Uterine smooth muscle cell (primary cell): Measurements from ENCODE around the gene PTCH2. TPM values are rescaled to one million over a fixed set of nuclear protein-coding genes. Genes with fewer than 3 reads are reported as not detected.

ENCODE experiments used
- total RNA-seq: library from RNA; depleted of rRNA; stranded (reverse); fragments of >200 nt; gene quantifications from 2 replicates; pipeline ENCODE4 v1.2.3, GENCODE V29; 2014

PTCH2 gene, protein sequence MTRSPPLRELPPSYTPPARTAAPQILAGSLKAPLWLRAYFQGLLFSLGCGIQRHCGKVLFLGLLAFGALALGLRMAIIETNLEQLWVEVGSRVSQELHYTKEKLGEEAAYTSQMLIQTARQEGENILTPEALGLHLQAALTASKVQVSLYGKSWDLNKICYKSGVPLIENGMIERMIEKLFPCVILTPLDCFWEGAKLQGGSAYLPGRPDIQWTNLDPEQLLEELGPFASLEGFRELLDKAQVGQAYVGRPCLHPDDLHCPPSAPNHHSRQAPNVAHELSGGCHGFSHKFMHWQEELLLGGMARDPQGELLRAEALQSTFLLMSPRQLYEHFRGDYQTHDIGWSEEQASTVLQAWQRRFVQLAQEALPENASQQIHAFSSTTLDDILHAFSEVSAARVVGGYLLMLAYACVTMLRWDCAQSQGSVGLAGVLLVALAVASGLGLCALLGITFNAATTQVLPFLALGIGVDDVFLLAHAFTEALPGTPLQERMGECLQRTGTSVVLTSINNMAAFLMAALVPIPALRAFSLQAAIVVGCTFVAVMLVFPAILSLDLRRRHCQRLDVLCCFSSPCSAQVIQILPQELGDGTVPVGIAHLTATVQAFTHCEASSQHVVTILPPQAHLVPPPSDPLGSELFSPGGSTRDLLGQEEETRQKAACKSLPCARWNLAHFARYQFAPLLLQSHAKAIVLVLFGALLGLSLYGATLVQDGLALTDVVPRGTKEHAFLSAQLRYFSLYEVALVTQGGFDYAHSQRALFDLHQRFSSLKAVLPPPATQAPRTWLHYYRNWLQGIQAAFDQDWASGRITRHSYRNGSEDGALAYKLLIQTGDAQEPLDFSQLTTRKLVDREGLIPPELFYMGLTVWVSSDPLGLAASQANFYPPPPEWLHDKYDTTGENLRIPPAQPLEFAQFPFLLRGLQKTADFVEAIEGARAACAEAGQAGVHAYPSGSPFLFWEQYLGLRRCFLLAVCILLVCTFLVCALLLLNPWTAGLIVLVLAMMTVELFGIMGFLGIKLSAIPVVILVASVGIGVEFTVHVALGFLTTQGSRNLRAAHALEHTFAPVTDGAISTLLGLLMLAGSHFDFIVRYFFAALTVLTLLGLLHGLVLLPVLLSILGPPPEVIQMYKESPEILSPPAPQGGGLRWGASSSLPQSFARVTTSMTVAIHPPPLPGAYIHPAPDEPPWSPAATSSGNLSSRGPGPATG
- 0.12 and 0.22 TPM in 2 replicates for total RNA-seq

DNA sequence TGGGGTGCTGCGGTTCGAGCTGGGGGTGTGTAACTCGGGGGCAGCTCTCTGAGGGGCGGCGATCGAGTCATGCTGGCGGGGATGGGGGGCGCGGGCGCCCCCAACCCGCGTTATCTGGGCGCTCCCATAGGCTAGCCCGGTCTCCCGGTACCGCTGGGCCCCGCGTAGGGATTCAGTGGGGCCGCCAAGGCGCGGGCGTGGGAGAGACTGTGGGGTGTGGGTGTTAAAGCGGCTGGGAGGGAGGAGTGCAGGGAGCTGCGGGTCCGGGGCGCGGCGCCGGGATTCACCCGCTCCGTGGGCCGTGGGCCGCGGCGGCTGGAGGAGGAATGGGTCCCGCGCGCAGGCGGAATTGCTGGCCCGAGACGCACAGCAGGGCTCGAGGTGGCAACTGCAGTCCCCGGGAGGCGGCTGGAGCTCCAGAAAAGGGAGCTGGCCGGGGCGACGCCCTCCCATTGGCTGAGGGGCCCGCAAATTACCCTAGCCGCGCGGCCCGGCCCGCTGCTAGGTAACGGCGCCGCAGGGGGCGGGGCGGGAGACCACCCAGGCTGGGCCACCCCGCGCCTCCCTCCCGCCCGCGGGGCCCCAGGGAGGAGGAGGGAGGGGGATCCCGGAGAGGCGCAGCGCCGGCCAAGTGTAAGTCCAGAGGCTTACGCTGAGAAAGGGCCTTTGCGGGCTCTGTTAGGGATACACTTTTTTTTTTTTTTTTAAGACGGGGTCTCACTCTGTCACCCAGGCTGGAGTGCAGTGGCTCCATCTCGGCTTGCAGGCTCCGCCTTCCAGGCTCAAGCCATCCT lies at the start of gene PTCH2:
Gene PTCH2 (minus strand): TSS at position 392 of the 794 bp plus-strand sequence. CDS start 321 bp downstream, at position 71.

DNA sequence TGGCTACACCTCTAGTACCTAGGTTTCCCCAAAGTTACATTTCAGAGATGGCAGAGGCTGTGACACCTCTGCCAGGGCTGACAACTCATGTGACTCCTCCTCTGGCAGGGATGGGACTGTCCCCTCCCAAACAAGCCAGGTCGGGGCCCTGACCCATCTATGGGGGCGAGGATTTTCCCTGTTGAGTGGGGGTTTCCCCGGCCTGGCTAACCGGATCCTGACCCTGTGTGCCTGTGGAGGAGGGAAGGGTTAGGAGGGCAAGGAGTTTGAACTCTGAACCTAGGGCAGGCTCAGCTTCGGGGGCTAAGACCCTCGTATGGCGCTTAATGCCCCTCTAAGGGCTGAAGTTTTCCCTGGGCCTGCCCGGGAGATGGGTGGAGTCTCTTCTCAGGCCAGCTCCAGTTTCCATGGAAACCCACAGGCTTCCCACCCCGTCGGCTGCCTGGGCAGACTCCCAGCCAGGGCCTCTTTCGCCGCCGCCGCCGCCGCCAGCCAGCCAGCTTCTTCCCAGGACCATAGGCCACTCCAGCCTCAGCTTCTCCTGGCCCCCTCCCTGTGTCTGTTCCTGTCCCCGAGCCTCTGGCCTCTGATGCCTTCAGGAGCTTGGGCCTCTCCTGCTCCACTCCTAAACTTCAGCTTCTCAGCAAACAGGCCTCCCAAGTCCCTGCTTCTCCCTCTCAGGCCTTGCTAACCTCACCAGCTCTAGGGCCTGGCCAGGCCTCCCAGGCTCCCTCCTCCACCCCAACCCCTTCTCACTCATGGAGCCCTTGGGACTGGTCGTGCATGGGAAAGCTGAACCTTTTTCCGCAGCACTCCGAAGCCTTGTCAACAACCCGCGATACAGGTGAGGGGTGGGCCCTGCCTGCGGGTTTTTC lies 34.8 kb downstream of the PTCH2 start, which contains the start of gene BTBD19:
Gene BTBD19 (plus strand): TSS at position 461 of the 875 bp plus-strand sequence. CDS start 298 bp downstream, at position 759.

DNA sequence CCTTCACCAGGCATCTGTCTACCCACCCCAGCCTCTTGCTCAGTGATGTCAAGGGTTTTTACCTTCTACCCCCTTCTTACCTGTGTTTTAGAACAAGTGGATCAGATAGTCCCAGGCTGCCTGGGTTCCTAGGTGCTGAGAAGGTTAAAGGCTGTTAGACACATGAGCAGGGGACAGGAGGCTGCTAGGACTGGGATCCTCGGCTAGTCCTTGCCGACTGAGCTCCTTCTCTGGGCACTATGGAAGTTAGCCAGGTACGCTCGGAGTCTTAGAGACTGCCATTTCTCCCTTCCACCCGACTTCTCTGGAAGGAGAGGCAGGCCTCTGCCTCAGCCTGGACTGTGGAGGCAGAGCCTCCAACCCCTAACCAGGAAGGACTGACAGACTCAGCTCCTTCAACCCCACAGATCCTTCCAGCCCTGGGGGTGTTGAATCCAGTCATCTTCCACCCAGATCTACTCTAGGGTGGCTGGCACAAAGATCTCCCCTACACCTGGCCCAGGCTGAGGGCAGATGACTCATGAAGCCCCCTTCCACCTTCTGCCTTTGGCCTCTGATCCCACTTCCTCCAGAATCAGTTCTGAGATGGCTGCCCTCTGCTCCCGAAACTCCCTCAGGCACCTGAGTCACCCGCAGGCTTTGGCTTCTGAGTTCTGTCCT lies 36.2 kb downstream of the PTCH2 start, which contains the start of gene DYNLT4:
Gene DYNLT4 (minus strand): TSS at position 648 of the 660 bp plus-strand sequence. CDS start 683 bp downstream, outside the sequence.

DNA sequence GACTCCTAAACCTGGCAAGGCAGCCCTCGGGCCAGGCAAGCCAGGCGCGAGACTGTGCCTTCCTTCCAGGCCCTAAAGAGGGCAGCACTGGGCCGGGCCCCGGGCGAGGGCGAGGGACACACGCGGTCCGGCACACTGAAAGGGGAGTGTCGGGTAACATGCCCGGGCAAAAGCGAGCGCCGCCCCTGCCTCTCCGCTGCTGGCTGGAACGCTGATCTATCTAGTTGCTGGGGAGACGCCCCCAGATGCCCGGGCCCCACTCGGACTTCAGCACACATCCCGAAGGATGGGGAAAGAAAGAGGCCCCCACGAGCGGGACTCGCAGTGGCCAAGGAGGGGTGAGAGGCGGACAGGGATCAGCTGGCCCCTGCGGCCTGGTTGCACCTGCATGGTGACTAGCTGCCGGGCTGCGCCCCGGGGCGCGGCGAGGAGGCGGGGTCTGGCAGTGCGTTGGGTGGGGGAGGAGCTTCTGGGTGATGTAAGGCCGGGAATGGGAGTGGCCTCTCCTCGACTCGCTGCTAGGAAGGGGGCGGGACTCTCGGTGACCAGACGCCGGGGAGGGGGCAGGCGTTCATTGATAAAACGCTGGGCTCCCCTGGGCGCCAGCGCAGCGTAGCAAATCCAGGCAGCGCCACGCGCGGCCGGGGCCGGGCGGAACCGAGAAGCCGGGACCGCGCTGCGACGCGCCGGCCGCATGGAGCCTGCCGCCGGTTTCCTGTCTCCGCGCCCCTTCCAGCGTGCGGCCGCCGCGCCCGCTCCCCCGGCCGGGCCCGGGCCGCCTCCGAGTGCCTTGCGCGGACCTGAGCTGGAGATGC lies 43.1 kb downstream of the PTCH2 start, which contains the start of gene PLK3:
Gene PLK3 (plus strand): TSS at position 608 of the 815 bp plus-strand sequence. CDS start 87 bp downstream, at position 695.

DNA sequence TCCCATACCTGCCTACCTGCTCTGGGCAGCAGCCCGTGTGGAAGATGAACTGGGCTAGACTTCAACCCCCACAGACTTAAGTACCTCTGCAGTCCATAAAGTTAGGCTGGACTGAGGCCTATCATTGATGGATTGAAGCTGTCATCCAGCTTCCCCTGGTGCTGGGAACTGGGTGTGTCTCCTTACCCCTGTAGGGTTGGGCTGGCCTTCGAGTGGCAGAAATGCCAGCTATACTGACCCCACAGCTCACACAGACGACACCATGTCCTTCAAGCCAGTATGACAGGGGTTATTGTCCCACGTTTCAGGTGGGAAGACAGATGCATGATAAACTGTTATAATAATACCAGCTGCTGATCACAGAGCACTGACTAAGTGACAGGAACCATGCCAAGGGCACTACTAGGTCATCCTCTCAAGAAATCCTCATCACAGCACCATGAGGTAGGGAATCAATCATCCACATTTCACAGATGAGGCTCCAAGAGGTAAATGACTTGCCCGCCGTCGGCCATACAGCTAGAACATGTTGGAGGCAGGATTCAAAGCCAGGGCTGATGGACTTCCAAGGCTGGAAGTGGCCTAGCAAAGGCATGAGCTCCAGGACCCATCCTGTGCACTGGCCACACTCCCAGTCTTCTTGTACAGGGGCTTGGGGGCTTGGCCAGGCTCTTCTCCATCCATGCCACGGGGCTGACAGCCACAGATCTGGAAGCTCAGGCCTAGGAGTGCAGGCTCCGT lies 54.8 kb downstream of the PTCH2 start, which contains the start of gene BEST4:
Gene BEST4 (minus strand): TSS at position 51 of the 741 bp plus-strand sequence. CDS start 465 bp downstream, outside the sequence.

DNA sequence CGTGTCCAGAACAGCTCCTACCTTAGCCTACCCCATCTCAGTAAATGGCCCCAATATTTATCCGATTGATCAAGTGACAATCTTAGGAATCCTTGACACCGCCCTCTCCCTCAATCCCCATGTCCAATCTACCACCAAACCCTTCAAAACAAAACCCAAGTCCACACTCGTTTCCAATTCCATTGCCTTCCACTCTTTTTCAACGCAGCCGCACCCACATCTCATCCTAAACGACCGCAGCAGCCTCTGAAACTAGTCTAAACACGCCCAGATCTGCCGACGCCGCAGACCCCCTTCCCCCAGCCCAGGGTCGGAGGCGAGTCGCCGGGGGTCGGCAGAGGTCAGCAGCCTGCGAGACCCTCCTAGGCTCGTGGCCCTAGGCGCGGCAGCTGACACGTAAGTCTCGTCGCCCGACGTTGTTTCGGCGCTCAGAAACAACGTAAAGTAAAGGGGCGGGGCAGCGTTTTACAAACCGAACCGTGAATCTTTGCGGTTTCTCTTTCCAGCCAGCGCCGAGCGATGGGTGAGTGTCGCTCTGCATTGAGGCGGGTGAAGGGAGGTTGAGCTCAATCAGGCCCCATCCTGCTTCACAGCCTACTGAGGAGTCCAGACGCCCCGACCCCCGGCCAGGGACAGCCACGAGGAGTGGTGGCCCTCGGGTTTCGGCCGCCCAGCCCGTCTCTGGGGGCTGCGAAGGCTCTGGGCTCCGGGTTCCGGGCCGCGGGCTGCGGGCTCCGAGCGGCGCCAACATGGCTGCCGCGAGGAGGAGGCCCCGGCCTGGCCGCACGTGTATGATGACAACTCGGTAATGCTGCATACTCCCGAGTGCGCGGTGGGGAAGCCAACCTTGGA lies 67.7 kb downstream of the PTCH2 start, which contains the start of gene RPS8:
Gene RPS8 (plus strand): TSS at position 463 of the 852 bp plus-strand sequence. CDS start 57 bp downstream, at position 520.

Other genes starting within 250 kb of the PTCH2 start
- 9.1 and 9.3 TPM in 2 replicates for gene TMEM53, start 168.8 kb downstream of the PTCH2 start, total RNA-seq
- gene ARMH1, start 168.5 kb downstream of the PTCH2 start, total RNA-seq: 0.11 and 0.87 TPM in 2 replicates
- not detected in 2 replicates for gene RNU5D-1, start 112.1 kb downstream of the PTCH2 start, total RNA-seq
- gene KIF2C, start 103.4 kb downstream of the PTCH2 start, total RNA-seq: 21.6 and 87.8 TPM in 2 replicates
- 1,812 and 2,006 TPM in 2 replicates for gene RPS8, start 67.7 kb downstream of the PTCH2 start, total RNA-seq
- 0.11 TPM in 1 of 2 replicates, not detected in the other for gene BEST4, start 55.1 kb downstream of the PTCH2 start, total RNA-seq
- 39.4 and 43.7 TPM in 2 replicates for gene PLK3, start 42.9 kb downstream of the PTCH2 start, total RNA-seq
- gene DYNLT4, start 35.9 kb downstream of the PTCH2 start, total RNA-seq: not detected in 2 replicates
- gene BTBD19, start 34.7 kb downstream of the PTCH2 start, total RNA-seq: 5.4 and 12.0 TPM in 2 replicates
- 48.0 and 73.4 TPM in 2 replicates for gene EIF2B3, start 143.3 kb upstream of the PTCH2 start, total RNA-seq
- gene HECTD3, start 168.1 kb upstream of the PTCH2 start, total RNA-seq: 21.0 and 21.5 TPM in 2 replicates
- 133 and 181 TPM in 2 replicates for gene UROD, start 169.0 kb upstream of the PTCH2 start, total RNA-seq